Measurements from ENCODE around the gene GPR55. TPM values are rescaled to one million over a fixed set of nuclear protein-coding genes. Genes with fewer than 3 reads are reported as not detected.

The GPR55 gene
- total and polyA plus RNA-seq, 10 donors, result 0.86 to 6.8 (median 3.1) TPM

GRCh38 chr2:230890646-230891045 is 34.4 kb downstream of the GPR55 start:
- intact Hi-C loops (cut with DNase I; ENCODE audit: low total_unique reads), result no loop called here
- Histone ChIP-seq H3K27ac (no peak overlapping the region), H3K9me3 (no peaks in the 10 kb centered on the region), H3K36me3 (no peaks in the 10 kb centered on the region), H3K27me3 (replicated peaks in 1 of 7) (peaks cover 0 to 6% (median 0%) of the 10 kb centered on the region in 7 donors), H3K4me1 (peaks cover 12 to 57% (median 34%) of the 10 kb centered on the region in 6 donors), H3K4me3 (no peak overlapping the region)
- TF ChIP-seq POLR2A (IDR thresholded peaks at IDR 0.05) (no peak), CTCF (IDR thresholded peaks at IDR 0.05 in 8 of 11, conservative IDR thresholded peaks at IDR 0.05 in 3 of 11) (no peak), POLR2AphosphoS5 (IDR thresholded peaks at IDR 0.05) (no peak)
- peak; percentile 37 for DNase-seq
- WGBS, 5 donors, result 82 to 95% (median 91%) methylated on average over 4 of the region's 4 CpGs

GRCh38 chr2:230889911-230890601 is 35.0 kb downstream of the GPR55 start:
- H3K27me3 ChIP-seq (replicated peaks in 1 of 7), result peaks cover 0 to 6% (median 0%) of the 10 kb centered on the region in 7 donors
- H3K27ac ChIP-seq, result no peak overlapping the region
- intact Hi-C loops (cut with DNase I; ENCODE audit: low total_unique reads), result no loop called here
- H3K4me1 ChIP-seq, result peaks cover 12 to 56% (median 29%) of the 10 kb centered on the region in 6 donors
- WGBS, 5 donors, result 86 to 92% (median 86%) methylated on average over 22 of the region's 22 CpGs
- H3K4me3 ChIP-seq, result no peak overlapping the region
- H3K36me3 ChIP-seq, result no peaks in the 10 kb centered on the region
- H3K9me3 ChIP-seq, result no peaks in the 10 kb centered on the region
- TF ChIP-seq CTCF (IDR thresholded peaks at IDR 0.05 in 8 of 11, conservative IDR thresholded peaks at IDR 0.05 in 3 of 11) (no peak), POLR2A (IDR thresholded peaks at IDR 0.05) (no peak), POLR2AphosphoS5 (IDR thresholded peaks at IDR 0.05) (no peak)
- peak; percentile 41 for DNase-seq

DNA sequence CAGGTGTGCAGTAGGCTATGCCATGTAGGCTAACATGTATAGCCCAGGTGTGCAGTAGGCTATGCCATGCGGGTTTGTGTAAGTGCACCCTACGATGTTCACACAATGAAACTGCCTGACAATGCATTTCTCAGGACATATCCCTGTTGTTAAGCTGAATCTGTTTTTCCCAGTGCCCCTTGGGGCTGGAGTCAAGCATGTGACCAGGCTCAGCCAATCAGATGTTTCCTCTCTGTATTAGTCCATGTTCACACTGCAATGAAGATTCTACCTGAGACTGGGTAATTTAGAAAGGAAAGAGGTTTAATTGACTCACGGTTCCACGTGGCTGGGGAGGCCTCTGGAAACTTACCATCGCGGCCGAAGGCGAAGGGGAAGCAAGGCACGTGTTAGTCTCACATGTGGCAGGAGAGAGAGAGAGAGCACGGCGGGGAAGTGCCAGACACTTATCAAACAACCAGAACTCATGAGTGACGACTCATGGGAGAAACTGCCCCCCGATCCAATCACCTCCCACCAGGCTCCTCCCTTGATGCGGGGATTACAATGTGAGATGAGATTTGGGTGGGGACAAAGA is 36.1 kb downstream of the GPR55 start:
- no peak overlapping the region for H3K27ac ChIP-seq
- intact Hi-C loops (cut with DNase I; ENCODE audit: low total_unique reads), result no loop called here
- H3K27me3 ChIP-seq (replicated peaks in 1 of 7), result peaks cover 0 to 6% (median 0%) of the 10 kb centered on the region in 7 donors
- no peaks in the 10 kb centered on the region for H3K9me3 ChIP-seq
- peaks cover 5 to 45% (median 18%) of the 10 kb centered on the region in 6 donors for H3K4me1 ChIP-seq
- H3K36me3 ChIP-seq, result no peaks in the 10 kb centered on the region
- 82 to 88% (median 85%) methylated on average over 14 of the region's 14 CpGs for WGBS, 5 donors
- peak; percentile 57 for DNase-seq
- TF ChIP-seq POLR2A (IDR thresholded peaks at IDR 0.05) (no peak), POLR2AphosphoS5 (IDR thresholded peaks at IDR 0.05) (no peak), CTCF (IDR thresholded peaks at IDR 0.05 in 8 of 11, conservative IDR thresholded peaks at IDR 0.05 in 3 of 11) (no peak)
- no peak overlapping the region for H3K4me3 ChIP-seq

DNA sequence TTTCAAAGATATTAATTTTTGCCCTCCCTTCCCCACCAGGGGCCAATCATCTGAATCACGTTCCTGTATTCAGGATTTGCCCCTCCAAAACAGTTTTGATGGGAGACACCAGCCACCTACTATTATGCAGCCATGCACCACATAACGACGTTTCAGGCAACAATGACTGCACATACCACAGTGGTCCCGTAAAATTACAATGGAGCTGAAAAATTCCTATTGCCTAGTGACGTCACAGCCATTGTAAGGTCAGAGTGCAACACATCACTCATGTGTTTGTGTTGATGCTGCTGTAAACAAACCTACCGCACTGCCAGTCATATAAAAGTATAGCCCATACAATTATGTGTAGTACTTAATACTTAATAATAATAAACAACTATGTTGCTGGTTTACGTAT is 37.7 kb downstream of the GPR55 start:
- Histone ChIP-seq H3K27ac (no peak overlapping the region), H3K4me1 (peaks cover 0 to 29% (median 5%) of the 10 kb centered on the region in 6 donors), H3K36me3 (no peaks in the 10 kb centered on the region), H3K9me3 (no peaks in the 10 kb centered on the region), H3K27me3 (replicated peaks in 1 of 7) (peaks cover 0 to 3% (median 0%) of the 10 kb centered on the region in 7 donors), H3K4me3 (no peak overlapping the region)
- intact Hi-C loops (cut with DNase I; ENCODE audit: low total_unique reads), result no loop called here
- WGBS, 5 donors, result 77 to 90% (median 86%) methylated on average over 7 of the region's 7 CpGs
- TF ChIP-seq CTCF (IDR thresholded peaks at IDR 0.05 in 8 of 11, conservative IDR thresholded peaks at IDR 0.05 in 3 of 11) (no peak), POLR2A (IDR thresholded peaks at IDR 0.05) (no peak), POLR2AphosphoS5 (IDR thresholded peaks at IDR 0.05) (no peak)
- DNase-seq, result no peak
